HepG2 (cell line): Measurements from ENCODE around the gene OBP2A. TPM values are rescaled to one million over a fixed set of nuclear protein-coding genes. Genes with fewer than 3 reads are reported as not detected.

Experiments
- ATAC-seq: fragments of 200-7000 bp; cut with Tn5 transposase; 3 replicates; pipeline ENCODE4 v1.9.1; 2020; ENCODE audit warnings: mild to moderate bottlenecking, moderate library complexity
- BruUV-seq: library from RNA; stranded (reverse); fragments of 400-500 nt; replicated peaks from 2 replicates; lab custom pipeline; 2021; lab: Mats Ljungman, UMichigan
- CTCF ChIA-PET: fragments of 300-600 bp; formaldehyde crosslinking; extraction: SDS; loops from one replicate; lab custom pipeline; 2021; ENCODE audit warnings: low total read pairs, inconsistent platforms, low intra/inter-chr PET ratio; lab: Yijun Ruan, JAX
- POLR2A ChIA-PET: fragments of 350-600 bp; sonication (Branson Sonifier 250); formaldehyde crosslinking; loops from one replicate; lab custom pipeline; 2020; ENCODE audit warnings: antibody characterized with exemption, inconsistent platforms; lab: Yijun Ruan, JAX
- DNase-seq: peaks from one replicate; pipeline ENCODE4 v3.0.0-alpha.2; 2015; ENCODE audit warnings: low spot score
- FAIRE-seq: peaks from 3 replicates; lab custom pipeline; 2011; peaks lifted over from hg19 to GRCh38; lab: Jason Lieb, UNC
- H2AFZ ChIP-seq: one replicate; pipeline ENCODE4 v1.6.1; 2011; ENCODE audit warnings: low read length, inconsistent platforms
- H3K27ac ChIP-seq: fragments of 300-600 bp; 3 replicates; pipeline ENCODE4 v1.8.0; 2011; ENCODE audit warnings: mixed run types, mild to moderate bottlenecking, mixed read lengths, low read length, inconsistent platforms; ENCODE audit not compliant: insufficient read depth; ENCODE audit errors: extremely low read length
- H3K27me3 ChIP-seq, 2 experiments: fragments of 200-600 bp in 1 of 2; 2 replicates in 1 of 2; 3 replicates in 1 of 2; pipeline versions ENCODE4 v1.6.0 to v1.8.0; 2011; ENCODE audit warnings: low read length in 2 of 2, mild to moderate bottlenecking in 2 of 2, moderate library complexity in 2 of 2, inconsistent platforms in 1 of 2; ENCODE audit not compliant: insufficient read depth in 2 of 2, control insufficient read depth in 1 of 2
- H3K36me3 ChIP-seq, 2 experiments: fragments of 200-600 bp in 1 of 2; replicated peaks in 1 of 2; 2 replicates in 1 of 2; 3 replicates in 1 of 2; pipeline versions ENCODE4 v1.5.1 to v1.8.0; 2011; ENCODE audit warnings: low read length in 2 of 2, inconsistent platforms in 1 of 2; ENCODE audit not compliant: insufficient read depth in 2 of 2, control insufficient read depth in 1 of 2
- H3K4me1 ChIP-seq: 2 replicates; pipeline ENCODE4 v1.5.1; 2012; ENCODE audit warnings: low read length, inconsistent platforms; ENCODE audit not compliant: insufficient read depth
- H3K4me2 ChIP-seq: 2 replicates; pipeline ENCODE4 v1.6.0; 2011; ENCODE audit warnings: low read depth, low read length, inconsistent platforms
- H3K4me3 ChIP-seq, 3 experiments: fragments of 200-600 bp in 1 of 3; sonication (generic), shearing (Covaris generic) in 1 of 3; replicated peaks in 1 of 3; 2 replicates each; pipeline ENCODE4 v1.5.1; 2011 to 2016; ENCODE audit warnings: low read length in 3 of 3, inconsistent platforms in 2 of 3, low read depth in 2 of 3, mild to moderate bottlenecking in 2 of 3, control low read depth in 1 of 3, mixed read lengths in 1 of 3; ENCODE audit not compliant: insufficient read depth in 1 of 3
- H3K79me2 ChIP-seq: one replicate; pipeline ENCODE4 v1.6.1; 2011; ENCODE audit warnings: low read length, inconsistent platforms; ENCODE audit not compliant: insufficient read depth
- H3K9ac ChIP-seq: 2 replicates; pipeline ENCODE4 v1.6.0; 2011; ENCODE audit warnings: mild to moderate bottlenecking, low read depth, low read length, inconsistent platforms; ENCODE audit not compliant: insufficient read depth
- H3K9me3 ChIP-seq: 2 replicates; pipeline ENCODE4 v1.5.1; 2012; ENCODE audit warnings: mild to moderate bottlenecking, low read length
- H4K20me1 ChIP-seq: 2 replicates; pipeline ENCODE4 v1.6.0; 2011; ENCODE audit warnings: inconsistent platforms, mild to moderate bottlenecking, low read length, moderate library complexity; ENCODE audit not compliant: insufficient read depth
- AKNA ChIP-seq: sonication (generic); formaldehyde crosslinking; IDR thresholded peaks from 2 replicates; pipeline ENCODE4 v1.4.0; 2020; ENCODE audit warnings: missing genetic modification reagents, borderline replicate concordance
- ATF7 ChIP-seq, 2 experiments: fragments of 450-650 bp in 1 of 2; sonication (generic) in 1 of 2; formaldehyde crosslinking in 1 of 2; IDR thresholded peaks; 2 replicates each; pipeline versions ENCODE4 v1.4.0 to v1.6.1; 2016 to 2020; ENCODE audit warnings: antibody characterized with exemption in 1 of 2, mild to moderate bottlenecking in 1 of 2, missing genetic modification reagents in 1 of 2
- HNRNPK ChIP-seq: fragments of 200-400 bp; formaldehyde crosslinking; IDR thresholded peaks from 2 replicates; pipeline ENCODE4 v1.6.1; 2018; ENCODE audit warnings: low read length, low read depth, moderate library complexity, mild to moderate bottlenecking; ENCODE audit not compliant: poor library complexity, severe bottlenecking
- KDM1A ChIP-seq: IDR thresholded peaks from 2 replicates; pipeline ENCODE4 v1.6.1; 2016; ENCODE audit warnings: missing compliant biosample characterization
- POLR2A ChIP-seq, 2 experiments: IDR thresholded peaks; 2 replicates each; pipeline ENCODE4 v1.6.1; 2011; ENCODE audit warnings: low read depth in 2 of 2, low read length in 2 of 2, mild to moderate bottlenecking in 1 of 2, moderate library complexity in 1 of 2; ENCODE audit not compliant: insufficient read depth in 1 of 2
- PRDM4 ChIP-seq: sonication (generic); formaldehyde crosslinking; IDR thresholded peaks from 2 replicates; pipeline ENCODE4 v1.9.0; 2021; ENCODE audit warnings: missing genetic modification reagents, borderline replicate concordance
- ZNF260 ChIP-seq: sonication (generic); formaldehyde crosslinking; IDR thresholded peaks from 2 replicates; pipeline ENCODE4 v1.4.0; 2020; ENCODE audit warnings: missing genetic modification reagents, low read depth, mild to moderate bottlenecking, borderline replicate concordance
- ZNF512 ChIP-seq: sonication (generic); formaldehyde crosslinking; IDR thresholded peaks from 2 replicates; pipeline ENCODE4 v1.4.0; 2020; ENCODE audit warnings: mild to moderate bottlenecking, missing genetic modification reagents
- WGBS: methylation state at CpG from one replicate; pipeline ENCODE4 v1.1.6; 2017; ENCODE audit warnings: low lambda C conversion rate; 5-methylcytosine and 5-hydroxymethylcytosine counted together
- in situ Hi-C: cut with HindIII; loops from 2 replicates; pipeline ENCODE4 v1.10.0; 2017; ENCODE audit warnings: low pct_unique_long_range_greater_than_20kb; ENCODE audit not compliant: extremely low pct_ligation_motif_present
- intact Hi-C: fragments of 100-400 bp; cut with micrococcal nuclease; formaldehyde crosslinking; loops from one replicate; pipeline ENCODE4 v1.10.0; 2022; ENCODE audit not compliant: unreplicated experiment
- polyA plus RNA-seq, 8 experiments: library from polyadenylated mRNA; depleted of rRNA in 3 of 8; stranded (reverse) in 7 of 8; unstranded in 1 of 8; fragments of >200 nt; fragmentation: Illumina TruSeq in 4 of 8; extraction: Trizol in 4 of 8; gene quantifications; 2 replicates each; pipeline versions ENCODE4 v1.2.1 to v1.2.3, GENCODE V29; 2011 to 2016; ENCODE audit warnings: low read depth in 4 of 8, missing spikeins in 1 of 8, mixed read lengths in 1 of 8; ENCODE audit not compliant: insufficient read depth in 1 of 8
- total RNA-seq, 5 experiments: library from RNA; depleted of rRNA; stranded (reverse); fragments of >200 nt; fragmentation: Illumina TruSeq; extraction: Trizol; gene quantifications; 2 replicates each; pipeline ENCODE4 v1.2.3, GENCODE V29; 2016; ENCODE audit warnings: low read depth in 1 of 5

Gene OBP2A
- total and polyA plus RNA-seq, 2 of the 13 experiments (the other 11 are each of a cell fraction or from before 2014, with no cell fraction given), result 0.32 TPM; not detected in 1

- no peak for ATAC-seq
- H2AFZ ChIP-seq, result no peak overlapping the region
- H3K27me3 ChIP-seq, result peaks cover 4 to 33% of the 10 kb centered on the region in 2 experiments; a peak in 4 of 5 replicates
- CTCF ChIA-PET, result no interaction called here
- H3K4me2 ChIP-seq, result no peak overlapping the region
- 0% methylated on average over 1 of the region's 1 CpG for WGBS
- H3K4me3 ChIP-seq, result no peak overlapping the region
- TF ChIP-seq AKNA (no peak), PRDM4 (CRISPR knock-in tag) (no peak), ZNF260 (CRISPR knock-in tag) (no peak), HNRNPK (no peak), KDM1A (no peak), ATF7 (IDR thresholded peaks at IDR 0.05) (no peak), ATF7 (CRISPR knock-in tag; IDR thresholded peaks at IDR 0.05) (no peak), ZNF512 (CRISPR knock-in tag) (no peak), POLR2A (IDR thresholded peaks at IDR 0.05; ENCODE audit: insufficient read depth in 1 of 2, low read depth in 2 of 2, low read length in 2 of 2) (no peak)
- TF ChIP-seq, all 625 proteins: peak for 0
- BruUV-seq, result no TSS peak
- Histone ChIP-seq H3K36me3 (no peaks in the 10 kb centered on the region), H3K27ac (no peak overlapping the region), H4K20me1 (no peaks in the 10 kb centered on the region), H3K9ac (no peak overlapping the region), H3K9me3 (no peaks in the 10 kb centered on the region), H3K79me2 (no peaks in the 10 kb centered on the region), H3K4me1 (peaks cover 17% of the 10 kb centered on the region)
- intact Hi-C loops, result no loop called here
- in situ Hi-C loops, result no loop called here
- FAIRE-seq (no peak), DNase-seq (no peak)
- POLR2A ChIA-PET, result no interaction called here
Observed at GRCh38 chr9:135563039-135563476, 17.1 kb downstream of the OBP2A start.
